HUES48 (cell line): Measurements from ENCODE around the gene TMEM259.

Experiments used
- H3K27ac ChIP-seq: one replicate; pipeline ENCODE4 v1.7.0; 2013; ENCODE audit warnings: low read depth, low read length, inconsistent platforms
- H3K27me3 ChIP-seq: 2 replicates; pipeline ENCODE4 v1.6.1; 2013; ENCODE audit warnings: mild to moderate bottlenecking, low read length; ENCODE audit not compliant: control insufficient read depth, insufficient read depth
- H3K36me3 ChIP-seq: 2 replicates; pipeline ENCODE4 v1.6.1; 2013; ENCODE audit warnings: low read length; ENCODE audit not compliant: control insufficient read depth, insufficient read depth
- H3K4me1 ChIP-seq: 2 replicates; pipeline ENCODE4 v1.6.1; 2013; ENCODE audit warnings: mild to moderate bottlenecking, low read length; ENCODE audit not compliant: control insufficient read depth, insufficient read depth
- H3K4me3 ChIP-seq: 2 replicates; pipeline ENCODE4 v1.5.1; 2013; ENCODE audit warnings: mild to moderate bottlenecking, low read depth, low read length
- H3K9ac ChIP-seq: 2 replicates; pipeline ENCODE4 v1.6.1; 2013; ENCODE audit warnings: mild to moderate bottlenecking, low read depth, low read length, moderate library complexity
- H3K9me3 ChIP-seq: 2 replicates; pipeline ENCODE4 v1.6.1; 2013; ENCODE audit warnings: low read length; ENCODE audit not compliant: control insufficient read depth, insufficient read depth

TMEM259 gene

GRCh38 chr19:1020868-1021425, at the start of gene TMEM259:
TSS of gene TMEM259 (minus strand) at chr19:1021123. CDS start at chr19:1020996, 127 bp downstream.
- no peaks in the 10 kb centered on the region for H3K9me3 ChIP-seq
- H3K27ac ChIP-seq, result peak within 1 kb of the TSS; percentile 94
- H3K36me3 ChIP-seq, result peaks cover 5% of the 10 kb centered on the region; the same call in 1 of the 2 replicates
- peaks cover 15% of the 10 kb centered on the region for H3K4me1 ChIP-seq
- peak within 1 kb of the TSS; percentile 75 for H3K4me3 ChIP-seq
- no peaks in the 10 kb centered on the region for H3K27me3 ChIP-seq
- peak within 1 kb of the TSS; percentile 90 for H3K9ac ChIP-seq

- H3K4me1 ChIP-seq, result 0 out of 2 replicates have a peak, but pooled peaks cover 4% of the 10 kb centered on the region
- H3K4me3 ChIP-seq, result peak overlapping the region; percentile 71
- H3K9me3 ChIP-seq, result no peaks in the 10 kb centered on the region
- H3K9ac ChIP-seq, result no peak overlapping the region
- H3K36me3 ChIP-seq, result peaks cover 19% of the 10 kb centered on the region
- H3K27ac ChIP-seq, result no peak overlapping the region
- H3K27me3 ChIP-seq, result peaks cover 21% of the 10 kb centered on the region
These were observed 49.6 kb upstream of the TMEM259 start for GRCh38 chr19:1070576-1070930.

DNA sequence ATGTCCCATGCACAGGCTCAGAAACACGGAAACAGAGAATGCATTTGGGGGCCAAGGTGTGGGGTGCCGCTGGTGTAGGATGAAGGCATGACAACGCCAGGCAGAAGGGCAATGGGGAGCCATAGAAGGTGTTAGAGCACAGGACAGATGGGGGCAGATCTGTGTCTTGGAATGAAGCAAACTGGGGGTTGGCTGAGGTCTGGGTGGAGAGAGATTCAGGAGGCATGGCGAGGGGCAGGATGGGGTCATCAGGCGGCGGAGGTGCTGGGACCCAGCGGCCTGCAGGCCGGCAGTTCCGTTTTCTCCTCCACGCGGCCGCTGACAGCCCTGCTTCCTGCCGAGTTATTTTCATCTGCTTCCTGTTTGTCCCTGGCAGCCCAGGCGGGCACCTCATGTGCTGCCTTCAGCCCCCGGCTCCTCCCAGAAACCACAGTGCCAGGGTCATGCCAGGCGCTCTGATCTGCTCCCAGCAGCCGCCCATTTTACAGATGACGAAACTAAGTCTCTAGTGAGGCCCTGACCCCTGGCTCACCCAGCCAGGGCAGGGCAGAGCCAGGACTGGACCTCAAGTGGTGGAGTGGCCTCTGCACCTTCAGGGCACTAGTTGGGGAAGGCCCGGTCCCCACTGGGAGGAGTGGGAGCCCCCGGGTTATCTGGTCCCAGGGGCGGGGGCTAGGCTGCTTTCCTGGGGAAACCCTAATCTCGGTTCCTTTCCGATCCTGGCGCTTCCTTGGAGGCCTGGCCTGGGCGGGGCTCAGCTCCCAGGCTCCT, 48.3 kb upstream of the TMEM259 start:
- H3K9me3 ChIP-seq, result no peaks in the 10 kb centered on the region
- no peak overlapping the region for H3K27ac ChIP-seq
- peaks cover 25% of the 10 kb centered on the region for H3K27me3 ChIP-seq
- no peak overlapping the region for H3K9ac ChIP-seq
- H3K4me3 ChIP-seq, result no peak overlapping the region
- 0 out of 2 replicates have a peak, but pooled peaks cover 10% of the 10 kb centered on the region for H3K4me1 ChIP-seq
- H3K36me3 ChIP-seq, result peaks cover 12% of the 10 kb centered on the region; the same call in 1 of the 2 replicates

DNA sequence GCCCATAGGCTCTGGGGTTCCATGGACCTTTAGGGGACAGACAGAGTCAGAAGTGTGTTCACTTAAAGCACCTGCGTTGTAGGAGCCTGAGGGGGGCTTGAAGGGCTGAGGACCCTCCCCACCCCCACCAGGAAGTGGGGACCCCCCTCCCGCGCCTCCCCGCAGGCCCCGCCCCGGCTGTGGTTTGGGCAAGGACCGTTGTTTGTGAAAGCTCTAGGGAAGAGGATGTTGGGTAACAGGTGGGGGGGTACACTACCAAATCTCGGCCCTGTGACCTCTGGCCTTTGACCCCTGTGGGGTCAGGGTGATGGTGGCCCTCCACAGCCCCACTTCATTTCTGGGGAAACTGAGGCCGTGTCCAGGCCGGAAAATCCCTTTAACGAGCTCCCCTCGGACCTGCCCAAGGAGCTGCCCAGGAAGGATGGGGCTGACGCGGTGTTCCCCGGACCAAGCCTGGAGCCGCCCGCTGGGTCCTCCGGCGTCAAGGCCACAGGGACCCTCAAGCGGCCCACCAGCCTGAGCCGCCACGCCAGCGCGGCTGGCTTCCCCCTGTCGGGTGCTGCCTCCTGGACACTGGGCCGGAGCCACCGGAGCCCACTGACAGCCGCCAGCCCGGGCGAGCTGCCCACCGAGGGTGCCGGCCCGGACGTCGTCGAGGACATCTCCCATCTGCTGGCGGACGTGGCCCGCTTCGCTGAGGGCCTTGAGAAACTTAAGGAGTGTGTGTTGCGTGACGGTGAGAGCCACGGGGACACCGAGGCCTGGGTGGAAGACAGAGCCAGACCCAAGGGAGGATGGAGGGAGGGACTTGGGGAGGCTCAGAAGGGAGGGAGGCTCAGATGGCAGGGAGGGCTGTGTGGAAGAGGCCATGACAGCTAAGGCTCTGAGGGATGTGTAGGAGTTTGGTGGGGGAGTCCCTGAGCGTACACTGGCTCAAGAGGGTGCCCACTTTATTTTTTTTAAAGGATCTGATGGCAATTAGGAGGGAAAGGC, 47.4 kb upstream of the TMEM259 start:
- Histone ChIP-seq H3K9me3 (no peaks in the 10 kb centered on the region), H3K27me3 (peaks cover 25% of the 10 kb centered on the region), H3K4me3 (no peak overlapping the region), H3K36me3 (peaks cover 3% of the 10 kb centered on the region; the same call in 1 of the 2 replicates), H3K9ac (no peak overlapping the region), H3K27ac (no peak overlapping the region), H3K4me1 (peaks cover 10% of the 10 kb centered on the region; the same call in 1 of the 2 replicates)

DNA sequence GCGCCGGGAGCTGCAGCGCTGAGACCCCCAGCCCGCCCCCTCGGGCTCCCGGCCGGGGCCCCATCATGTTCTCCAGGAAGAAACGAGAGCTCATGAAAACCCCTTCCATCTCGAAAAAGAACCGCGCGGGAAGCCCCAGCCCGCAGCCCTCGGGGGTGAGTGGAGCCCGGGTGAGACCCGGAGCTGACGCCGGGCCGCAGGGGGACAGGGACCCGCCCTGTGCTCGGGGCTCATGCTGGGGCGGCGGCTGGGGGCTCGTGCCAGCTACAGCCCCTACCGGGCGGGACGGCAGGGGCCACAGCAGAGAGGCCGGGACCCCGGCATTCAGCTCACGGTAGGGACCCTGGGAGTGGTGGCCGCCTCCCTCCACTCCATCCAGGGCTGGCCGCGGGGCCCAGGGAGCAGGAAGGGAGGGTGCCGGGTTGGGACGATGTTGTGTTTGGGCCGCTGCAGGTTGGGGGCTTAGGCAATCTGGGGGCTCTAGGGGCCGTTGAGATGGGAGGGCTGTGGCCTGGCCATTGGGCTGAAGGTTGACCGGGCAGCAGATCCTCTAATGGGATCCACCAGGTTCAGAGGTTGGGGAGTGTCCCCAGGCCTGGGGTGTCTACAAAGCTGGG, 46.5 kb upstream of the TMEM259 start:
- peaks cover 10% of the 10 kb centered on the region; the same call in 1 of the 2 replicates for H3K4me1 ChIP-seq
- no peak overlapping the region for H3K9ac ChIP-seq
- H3K9me3 ChIP-seq, result no peaks in the 10 kb centered on the region
- H3K27me3 ChIP-seq, result peaks cover 25% of the 10 kb centered on the region
- peak overlapping the region; percentile 58; the same call in 1 of the 2 replicates for H3K4me3 ChIP-seq
- no peaks in the 10 kb centered on the region for H3K36me3 ChIP-seq
- no peak overlapping the region for H3K27ac ChIP-seq

- H3K27me3 ChIP-seq, result peaks cover 24% of the 10 kb centered on the region
- no peaks in the 10 kb centered on the region for H3K9me3 ChIP-seq
- peaks cover 10% of the 10 kb centered on the region; the same call in 1 of the 2 replicates for H3K4me1 ChIP-seq
- peak within 1 kb of the TSS; percentile 58; the same call in 1 of the 2 replicates for H3K4me3 ChIP-seq
- H3K9ac ChIP-seq, result no peak within 1 kb of the TSS
- no peaks in the 10 kb centered on the region for H3K36me3 ChIP-seq
- H3K27ac ChIP-seq, result no peak within 1 kb of the TSS
These were observed 45.9 kb upstream of the TMEM259 start, which contains the start of gene ARHGAP45 for GRCh38 chr19:1066748-1067340. TSS of gene ARHGAP45 (plus strand) at chr19:1067167. CDS start at chr19:1067406, 239 bp downstream.

DNA sequence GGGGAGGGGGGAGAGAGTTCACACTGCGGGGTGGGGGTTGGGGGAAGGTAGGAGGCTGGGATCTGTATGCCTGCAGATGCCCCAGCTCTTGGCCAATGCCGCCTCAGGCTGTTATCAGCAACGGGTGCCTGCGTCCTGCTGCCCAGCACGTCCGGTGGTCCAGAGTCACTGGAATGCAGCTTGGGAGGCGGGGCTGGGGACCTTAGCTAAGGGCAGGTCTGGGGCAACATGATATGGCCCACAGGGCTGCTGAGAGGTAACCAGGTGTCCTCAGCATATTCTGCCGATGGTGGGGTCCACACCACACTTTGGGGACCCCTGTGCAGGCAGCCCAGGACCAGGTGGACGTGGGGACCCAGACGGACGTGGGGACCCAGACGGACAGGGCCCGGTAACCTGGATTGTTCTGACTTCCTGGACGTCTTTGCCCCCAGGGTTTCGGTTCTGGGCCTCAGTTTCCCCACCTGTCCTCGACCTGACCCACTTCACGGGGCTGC, 45.4 kb upstream of the TMEM259 start:
- peaks cover 10% of the 10 kb centered on the region; the same call in 1 of the 2 replicates for H3K4me1 ChIP-seq
- H3K36me3 ChIP-seq, result no peaks in the 10 kb centered on the region
- H3K27me3 ChIP-seq, result peaks cover 21% of the 10 kb centered on the region
- no peak overlapping the region for H3K27ac ChIP-seq
- H3K4me3 ChIP-seq, result peak overlapping the region; percentile 58; the same call in 1 of the 2 replicates
- H3K9me3 ChIP-seq, result no peaks in the 10 kb centered on the region
- no peak overlapping the region for H3K9ac ChIP-seq

DNA sequence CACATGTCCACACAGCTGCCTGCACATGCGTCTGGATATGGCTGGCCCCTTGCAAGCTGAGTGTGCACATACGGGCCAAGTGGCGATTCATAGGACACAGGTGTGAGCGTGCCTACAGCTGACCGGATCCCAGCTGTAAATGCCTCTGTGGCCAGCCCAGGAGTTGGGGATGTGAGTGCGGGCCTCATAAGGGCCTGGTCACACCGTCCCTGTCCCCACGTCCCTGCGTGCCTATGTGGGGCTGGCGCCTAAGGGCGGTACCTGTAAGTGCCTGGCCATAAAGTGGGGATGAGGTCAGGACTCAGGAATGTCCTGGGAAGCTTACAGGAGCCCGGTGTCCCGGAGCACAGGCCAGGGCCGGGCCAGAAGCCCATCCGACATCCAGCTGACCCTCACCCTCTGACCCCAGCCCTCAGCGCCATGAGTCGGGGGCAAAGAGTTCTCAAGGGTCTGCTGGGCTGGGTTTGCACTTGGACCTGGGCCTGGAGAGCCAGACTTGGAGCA, 44.7 kb upstream of the TMEM259 start:
- peaks cover 10% of the 10 kb centered on the region; the same call in 1 of the 2 replicates for H3K4me1 ChIP-seq
- no peak overlapping the region for H3K27ac ChIP-seq
- peaks cover 21% of the 10 kb centered on the region for H3K27me3 ChIP-seq
- no peaks in the 10 kb centered on the region for H3K36me3 ChIP-seq
- H3K9me3 ChIP-seq, result no peaks in the 10 kb centered on the region
- no peak overlapping the region; the same call in 1 of the 2 replicates for H3K4me3 ChIP-seq
- H3K9ac ChIP-seq, result no peak overlapping the region

- peaks cover 21% of the 10 kb centered on the region for H3K27me3 ChIP-seq
- H3K9ac ChIP-seq, result no peak overlapping the region
- peaks cover 10% of the 10 kb centered on the region; the same call in 1 of the 2 replicates for H3K4me1 ChIP-seq
- no peaks in the 10 kb centered on the region for H3K36me3 ChIP-seq
- H3K9me3 ChIP-seq, result no peaks in the 10 kb centered on the region
- peak overlapping the region; percentile 12 for H3K27ac ChIP-seq
- peak overlapping the region; percentile 49; the same call in 1 of the 2 replicates for H3K4me3 ChIP-seq
These were observed 44.0 kb upstream of the TMEM259 start for GRCh38 chr19:1064661-1065605.
